C4-2B (cell line): ENCODE measurements around the gene PLXNB3.

Experiments used
- CTCF ChIP-seq: fragments of 450-650 bp; conservative IDR thresholded peaks from 2 replicates; pipeline ENCODE4 v1.5.1; 2017; ENCODE audit warnings: mild to moderate bottlenecking
- ZFX ChIP-seq: fragments of 450-650 bp; IDR thresholded peaks from 2 replicates; pipeline ENCODE4 v1.6.1; 2017

- TF ChIP-seq CTCF, result no peak
- no peak for TF ChIP-seq ZFX
Observed at GRCh38 chrX:153779891-153780677, 16.0 kb downstream of the PLXNB3 start.
